Fibroblast of skin of abdomen (primary cell): ENCODE measurements around the gene GALNT16.

ENCODE experiments used
- DNase-seq: peaks from one replicate; pipeline ENCODE4 v3.0.0-alpha.2; 2013

Gene GALNT16

GRCh38 chr14:69318241-69318640, 58.3 kb downstream of the GALNT16 start:
- no peak for DNase-seq

GRCh38 chr14:69318901-69319475, 59.0 kb downstream of the GALNT16 start:
- DNase-seq = no peak

GRCh38 chr14:69319911-69320310, 60.0 kb downstream of the GALNT16 start:
- DNase-seq = no peak

- no peak for DNase-seq
These were observed 60.8 kb downstream of the GALNT16 start for GRCh38 chr14:69320581-69321365.

- no peak for DNase-seq
These were observed 61.8 kb downstream of the GALNT16 start for GRCh38 chr14:69321601-69322330.

GRCh38 chr14:69323266-69323998, 63.5 kb downstream of the GALNT16 start:
- DNase-seq = no peak

GRCh38 chr14:69323999-69324282, 64.0 kb downstream of the GALNT16 start:
- DNase-seq = no peak

- DNase-seq = no peak
These were observed 64.5 kb downstream of the GALNT16 start for GRCh38 chr14:69324341-69324931.

GRCh38 chr14:69325086-69325485, 65.1 kb downstream of the GALNT16 start:
- DNase-seq = no peak

GRCh38 chr14:69325646-69326265, 65.8 kb downstream of the GALNT16 start:
- DNase-seq = no peak

GRCh38 chr14:69326611-69327010, 66.7 kb downstream of the GALNT16 start:
- DNase-seq = no peak

GRCh38 chr14:69327507-69327906, 67.5 kb downstream of the GALNT16 start:
- DNase-seq = no peak

GRCh38 chr14:69328317-69328716, 68.4 kb downstream of the GALNT16 start:
- no peak for DNase-seq

GRCh38 chr14:69328765-69329164, 68.8 kb downstream of the GALNT16 start:
- no peak for DNase-seq

- no peak for DNase-seq
These were observed 71.2 kb downstream of the GALNT16 start for GRCh38 chr14:69331206-69331605.

GRCh38 chr14:69332782-69333395, 72.9 kb downstream of the GALNT16 start:
- no peak for DNase-seq

- DNase-seq = no peak
These were observed 73.9 kb downstream of the GALNT16 start for GRCh38 chr14:69333791-69334337.

- no peak for DNase-seq
These were observed 74.6 kb downstream of the GALNT16 start for GRCh38 chr14:69334576-69334975.

- no peak for DNase-seq
These were observed 75.4 kb downstream of the GALNT16 start for GRCh38 chr14:69335371-69335771.

- DNase-seq = no peak
These were observed 78.0 kb downstream of the GALNT16 start for GRCh38 chr14:69337984-69338383.

GRCh38 chr14:69339426-69339825, 79.5 kb downstream of the GALNT16 start:
- DNase-seq = no peak
